GM23338 (cell line): Measurements from ENCODE around the gene PRDM10. TPM values are rescaled to one million over a fixed set of nuclear protein-coding genes. Genes with fewer than 3 reads are reported as not detected.

ENCODE experiments used
- ATAC-seq: fragments of 200-7000 bp; cut with Tn5 transposase; 3 replicates; pipeline ENCODE4 v1.9.1; 2020
- DNase-seq: peaks from one replicate; pipeline ENCODE4 v3.0.0-alpha.2; 2015; ENCODE audit warnings: low spot score
- H2AFZ ChIP-seq: fragments of 200-600 bp; sonication (generic); 2 replicates; pipeline ENCODE4 v1.8.0; 2016; ENCODE audit warnings: antibody characterized with exemption, mild to moderate bottlenecking, moderate library complexity
- H3F3A ChIP-seq: fragments of 200-600 bp; sonication (generic); replicated peaks from 2 replicates; pipeline ENCODE4 v1.8.0; 2017; ENCODE audit warnings: antibody characterized with exemption, mixed run types, low read depth
- H3K27ac ChIP-seq: fragments of 200-600 bp; sonication (generic); 2 replicates; pipeline ENCODE4 v1.6.1; 2016; ENCODE audit warnings: low read depth
- H3K27me3 ChIP-seq: fragments of 200-600 bp; sonication (generic); 2 replicates; pipeline ENCODE4 v1.8.0; 2016; ENCODE audit warnings: mild to moderate bottlenecking, mixed run types, moderate library complexity; ENCODE audit not compliant: insufficient read depth
- H3K36me3 ChIP-seq: fragments of 200-600 bp; sonication (generic); 2 replicates; pipeline ENCODE4 v1.8.0; 2016; ENCODE audit warnings: mild to moderate bottlenecking; ENCODE audit not compliant: insufficient read depth
- H3K4me1 ChIP-seq: fragments of 200-600 bp; sonication (generic); 2 replicates; pipeline ENCODE4 v1.8.0; 2016; ENCODE audit warnings: mild to moderate bottlenecking, moderate library complexity; ENCODE audit not compliant: insufficient read depth
- H3K4me2 ChIP-seq: fragments of 200-600 bp; sonication (generic); 2 replicates; pipeline ENCODE4 v1.7.1; 2017; ENCODE audit warnings: mixed run types
- H3K4me3 ChIP-seq: fragments of 200-600 bp; sonication (generic); 2 replicates; pipeline ENCODE4 v1.6.1; 2016; ENCODE audit warnings: mixed run types
- H3K79me2 ChIP-seq: fragments of 200-600 bp; sonication (generic); replicated peaks from 2 replicates; pipeline ENCODE4 v1.8.0; 2017; ENCODE audit warnings: mild to moderate bottlenecking; ENCODE audit not compliant: insufficient read depth
- H3K9me2 ChIP-seq: fragments of 200-600 bp; sonication (generic); 2 replicates; pipeline ENCODE4 v1.8.0; 2017; ENCODE audit not compliant: insufficient read depth
- H4K20me1 ChIP-seq: fragments of 200-600 bp; sonication (generic); replicated peaks from 2 replicates; pipeline ENCODE4 v1.8.0; 2017; ENCODE audit warnings: mild to moderate bottlenecking; ENCODE audit not compliant: insufficient read depth
- H3K27ac Mint-ChIP-seq: 2 replicates; pipeline ENCODE4 v1.8.0; 2020; ENCODE audit warnings: inconsistent platforms, mild to moderate bottlenecking, moderate library complexity, mixed read lengths
- H3K27me3 Mint-ChIP-seq: 3 replicates; pipeline ENCODE4 v1.8.0; 2022; ENCODE audit warnings: low read depth, mild to moderate bottlenecking, moderate library complexity, mixed read lengths, inconsistent platforms; ENCODE audit not compliant: insufficient read depth, poor library complexity
- H3K36me3 Mint-ChIP-seq: 3 replicates; pipeline ENCODE4 v1.8.0; 2021; ENCODE audit warnings: low read depth, mild to moderate bottlenecking, inconsistent platforms, moderate library complexity, mixed read lengths
- H3K4me1 Mint-ChIP-seq: 3 replicates; pipeline ENCODE4 v1.8.0; 2020; ENCODE audit warnings: mild to moderate bottlenecking, inconsistent platforms, mixed read lengths
- H3K4me3 Mint-ChIP-seq: 3 replicates; pipeline ENCODE4 v1.8.0; 2021; ENCODE audit warnings: moderate library complexity, mild to moderate bottlenecking, inconsistent platforms, mixed read lengths
- H3K9me3 Mint-ChIP-seq: 3 replicates; pipeline ENCODE4 v1.8.0; 2020; ENCODE audit warnings: moderate library complexity, mild to moderate bottlenecking, inconsistent platforms, mixed read lengths
- CREB1 ChIP-seq: fragments of 250-450 bp; sonication (Bioruptor Pico); IDR thresholded peaks from 2 replicates; pipeline ENCODE4 v1.5.0; 2020; ENCODE audit warnings: low read depth, mild to moderate bottlenecking, moderate library complexity
- EZH2 ChIP-seq: fragments of 200-600 bp; sonication (generic); IDR thresholded peaks from one replicate; pipeline ENCODE4 v1.8.0; 2017; ENCODE audit warnings: antibody characterized with exemption, mild to moderate bottlenecking, low read depth; ENCODE audit not compliant: unreplicated experiment
- NANOG ChIP-seq: IDR thresholded peaks from 2 replicates; pipeline ENCODE4 v1.6.1; 2016; ENCODE audit warnings: antibody characterized with exemption, borderline replicate concordance
- POLR2AphosphoS5 ChIP-seq: IDR thresholded peaks from 2 replicates; pipeline ENCODE4 v1.6.1; 2016; ENCODE audit warnings: antibody characterized with exemption, low read depth
- ZNF114 ChIP-seq: fragments of 250-450 bp; sonication (Bioruptor Pico); IDR thresholded peaks from 2 replicates; pipeline ENCODE4 v1.5.0; 2020; ENCODE audit warnings: mild to moderate bottlenecking, moderate library complexity
- ZNF331 ChIP-seq: fragments of 250-450 bp; sonication (Bioruptor Pico); IDR thresholded peaks from 2 replicates; pipeline ENCODE4 v1.5.0; 2020; ENCODE audit warnings: low read depth, mild to moderate bottlenecking, moderate library complexity
- long read RNA-seq: library from polyadenylated mRNA; unstranded; transcript quantifications from one replicate; pipeline ENCODE4 v2.0.0, GENCODE V29; 2020; ENCODE audit not compliant: unreplicated experiment
- polyA plus RNA-seq: library from polyadenylated mRNA; unstranded; fragments of >200 nt; fragmentation: Nextera tagmentation; extraction: Ambion mirVana; gene quantifications from 2 replicates; pipeline ENCODE4 v1.2.1, GENCODE V29; 2016
- total RNA-seq: library from RNA; depleted of rRNA; stranded (reverse); fragments of >200 nt; shearing (Covaris generic); gene quantifications from 2 replicates; pipeline ENCODE4 v1.2.3, GENCODE V29; 2014; rRNA removed
- TF ChIP-seq, protein P1 (sequence below): IDR thresholded peaks from one replicate; pipeline ENCODE4 v1.6.1; 2018; ENCODE audit warnings: antibody characterized with exemption; ENCODE audit not compliant: unreplicated experiment

The PRDM10 gene, protein sequence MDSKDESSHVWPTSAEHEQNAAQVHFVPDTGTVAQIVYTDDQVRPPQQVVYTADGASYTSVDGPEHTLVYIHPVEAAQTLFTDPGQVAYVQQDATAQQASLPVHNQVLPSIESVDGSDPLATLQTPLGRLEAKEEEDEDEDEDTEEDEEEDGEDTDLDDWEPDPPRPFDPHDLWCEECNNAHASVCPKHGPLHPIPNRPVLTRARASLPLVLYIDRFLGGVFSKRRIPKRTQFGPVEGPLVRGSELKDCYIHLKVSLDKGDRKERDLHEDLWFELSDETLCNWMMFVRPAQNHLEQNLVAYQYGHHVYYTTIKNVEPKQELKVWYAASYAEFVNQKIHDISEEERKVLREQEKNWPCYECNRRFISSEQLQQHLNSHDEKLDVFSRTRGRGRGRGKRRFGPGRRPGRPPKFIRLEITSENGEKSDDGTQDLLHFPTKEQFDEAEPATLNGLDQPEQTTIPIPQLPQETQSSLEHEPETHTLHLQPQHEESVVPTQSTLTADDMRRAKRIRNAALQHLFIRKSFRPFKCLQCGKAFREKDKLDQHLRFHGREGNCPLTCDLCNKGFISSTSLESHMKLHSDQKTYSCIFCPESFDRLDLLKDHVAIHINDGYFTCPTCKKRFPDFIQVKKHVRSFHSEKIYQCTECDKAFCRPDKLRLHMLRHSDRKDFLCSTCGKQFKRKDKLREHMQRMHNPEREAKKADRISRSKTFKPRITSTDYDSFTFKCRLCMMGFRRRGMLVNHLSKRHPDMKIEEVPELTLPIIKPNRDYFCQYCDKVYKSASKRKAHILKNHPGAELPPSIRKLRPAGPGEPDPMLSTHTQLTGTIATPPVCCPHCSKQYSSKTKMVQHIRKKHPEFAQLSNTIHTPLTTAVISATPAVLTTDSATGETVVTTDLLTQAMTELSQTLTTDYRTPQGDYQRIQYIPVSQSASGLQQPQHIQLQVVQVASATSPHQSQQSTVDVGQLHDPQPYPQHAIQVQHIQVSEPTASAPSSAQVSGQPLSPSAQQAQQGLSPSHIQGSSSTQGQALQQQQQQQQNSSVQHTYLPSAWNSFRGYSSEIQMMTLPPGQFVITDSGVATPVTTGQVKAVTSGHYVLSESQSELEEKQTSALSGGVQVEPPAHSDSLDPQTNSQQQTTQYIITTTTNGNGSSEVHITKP
- total RNA-seq (12.5 and 14.9 TPM in 2 replicates), polyA plus RNA-seq (4.0 and 5.2 TPM in 2 replicates)
- long read RNA-seq, partial matches to known transcripts, result 2 of 3 reads
- long read RNA-seq, other reads (novel, unspliced or antisense), result 1 of 3 reads

DNA sequence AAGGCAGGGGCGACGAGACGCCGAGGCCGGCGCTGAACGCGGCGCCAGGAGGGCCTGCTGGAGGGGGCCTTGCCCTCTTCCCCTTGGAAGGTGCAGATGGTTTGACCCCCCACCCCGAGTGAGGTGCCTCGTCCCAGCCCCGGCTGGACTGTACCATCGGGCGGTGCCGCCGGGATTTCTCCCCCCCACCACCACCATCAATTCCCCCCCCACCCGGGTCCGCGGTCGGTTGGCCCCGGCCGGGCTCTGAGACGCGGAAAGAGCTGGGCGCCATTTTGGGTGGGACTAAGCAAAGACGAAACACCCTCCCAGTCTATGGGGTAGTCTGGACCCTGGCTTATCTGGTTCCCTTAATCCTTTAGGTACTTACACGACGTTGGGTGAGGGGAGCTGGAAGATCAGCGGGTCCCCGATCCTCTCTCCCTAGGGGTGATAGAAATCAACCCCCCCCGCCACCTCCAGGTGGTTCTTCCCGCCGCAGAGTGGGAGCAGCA, at the start of gene PRDM10:
Gene PRDM10 (minus strand): TSS at position 484 of the 494 bp plus-strand sequence. CDS start 41,871 bp downstream, outside the sequence.
- ATAC-seq (peak; percentile 58), DNase-seq (peak; percentile 89)
- TF ChIP-seq CREB1 (CRISPR knock-in tag) (peak; percentile 39; the same call in 1 of the 2 replicates), EZH2 (no peak), POLR2AphosphoS5 (peak; percentile 70), ZNF114 (CRISPR knock-in tag) (no peak), NANOG (no peak)
- TF ChIP-seq, protein P1, sequence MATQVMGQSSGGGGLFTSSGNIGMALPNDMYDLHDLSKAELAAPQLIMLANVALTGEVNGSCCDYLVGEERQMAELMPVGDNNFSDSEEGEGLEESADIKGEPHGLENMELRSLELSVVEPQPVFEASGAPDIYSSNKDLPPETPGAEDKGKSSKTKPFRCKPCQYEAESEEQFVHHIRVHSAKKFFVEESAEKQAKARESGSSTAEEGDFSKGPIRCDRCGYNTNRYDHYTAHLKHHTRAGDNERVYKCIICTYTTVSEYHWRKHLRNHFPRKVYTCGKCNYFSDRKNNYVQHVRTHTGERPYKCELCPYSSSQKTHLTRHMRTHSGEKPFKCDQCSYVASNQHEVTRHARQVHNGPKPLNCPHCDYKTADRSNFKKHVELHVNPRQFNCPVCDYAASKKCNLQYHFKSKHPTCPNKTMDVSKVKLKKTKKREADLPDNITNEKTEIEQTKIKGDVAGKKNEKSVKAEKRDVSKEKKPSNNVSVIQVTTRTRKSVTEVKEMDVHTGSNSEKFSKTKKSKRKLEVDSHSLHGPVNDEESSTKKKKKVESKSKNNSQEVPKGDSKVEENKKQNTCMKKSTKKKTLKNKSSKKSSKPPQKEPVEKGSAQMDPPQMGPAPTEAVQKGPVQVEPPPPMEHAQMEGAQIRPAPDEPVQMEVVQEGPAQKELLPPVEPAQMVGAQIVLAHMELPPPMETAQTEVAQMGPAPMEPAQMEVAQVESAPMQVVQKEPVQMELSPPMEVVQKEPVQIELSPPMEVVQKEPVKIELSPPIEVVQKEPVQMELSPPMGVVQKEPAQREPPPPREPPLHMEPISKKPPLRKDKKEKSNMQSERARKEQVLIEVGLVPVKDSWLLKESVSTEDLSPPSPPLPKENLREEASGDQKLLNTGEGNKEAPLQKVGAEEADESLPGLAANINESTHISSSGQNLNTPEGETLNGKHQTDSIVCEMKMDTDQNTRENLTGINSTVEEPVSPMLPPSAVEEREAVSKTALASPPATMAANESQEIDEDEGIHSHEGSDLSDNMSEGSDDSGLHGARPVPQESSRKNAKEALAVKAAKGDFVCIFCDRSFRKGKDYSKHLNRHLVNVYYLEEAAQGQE, result peak; percentile 6

DNA sequence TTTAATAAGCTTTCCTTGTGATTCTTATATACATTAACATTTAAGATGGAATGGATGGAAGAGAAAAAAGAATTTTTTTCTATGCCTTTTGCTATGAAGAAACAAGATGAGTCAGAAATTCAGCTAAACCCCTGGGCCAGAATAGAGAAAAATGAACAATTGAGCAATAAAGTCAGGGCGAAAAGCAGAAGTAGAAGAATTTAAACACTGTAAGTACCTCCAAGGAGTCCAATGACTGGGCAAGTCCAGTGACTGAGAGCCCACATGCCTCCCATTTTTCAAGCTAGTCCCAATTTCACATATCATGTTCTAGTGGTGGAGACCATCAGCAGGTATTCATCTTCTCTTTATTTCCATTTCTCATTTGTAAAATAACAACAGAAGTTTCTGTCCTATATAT, 48.4 kb upstream of the PRDM10 start:
- Mint-ChIP-seq H3K9me3 (peaks cover 5% of the 10 kb centered on the region; the same call in 1 of the 3 replicates), H3K4me3 (no peak overlapping the region), H3K27me3 (no peaks in the 10 kb centered on the region), H3K27ac (no peak overlapping the region), H3K36me3 (no peaks in the 10 kb centered on the region), H3K4me1 (0 out of 3 replicates have a peak, but pooled peaks cover 4% of the 10 kb centered on the region)
- Histone ChIP-seq H2AFZ (no peak overlapping the region), H3K27ac (no peak overlapping the region), H4K20me1 (no peaks in the 10 kb centered on the region), H3K9me2 (no peaks in the 10 kb centered on the region), H3K4me3 (no peak overlapping the region), H3K79me2 (no peaks in the 10 kb centered on the region), H3K4me1 (no peaks in the 10 kb centered on the region), H3K36me3 (no peaks in the 10 kb centered on the region), H3K27me3 (no peaks in the 10 kb centered on the region), H3K4me2 (no peak overlapping the region), H3F3A (no peaks in the 10 kb centered on the region)
- ATAC-seq (no peak), DNase-seq (no peak)
- TF ChIP-seq ZNF331 (CRISPR knock-in tag) (no peak), EZH2 (no peak)

More for the DNA sequence above, at the start of gene PRDM10:
- H3F3A ChIP-seq, result peaks cover 6% of the 10 kb centered on the region; the same call in 1 of the 2 replicates
- peak within 1 kb of the TSS; percentile 98 for H3K27ac ChIP-seq
- no peaks in the 10 kb centered on the region for H3K9me2 ChIP-seq
- Mint-ChIP-seq H3K36me3 (peaks cover 3% of the 10 kb centered on the region; the same call in 2 of the 3 replicates), H3K9me3 (no peaks in the 10 kb centered on the region; the same call in 2 of the 3 replicates), H3K4me3 (peak within 1 kb of the TSS; percentile 92), H3K27ac (peak within 1 kb of the TSS; percentile 100), H3K27me3 (peaks cover 15% of the 10 kb centered on the region), H3K4me1 (peaks cover 22% of the 10 kb centered on the region)
- H4K20me1 ChIP-seq, result peaks cover 5% of the 10 kb centered on the region; the same call in 1 of the 2 replicates
- peak within 1 kb of the TSS; percentile 80 for H2AFZ ChIP-seq
- no peaks in the 10 kb centered on the region for H3K36me3 ChIP-seq
- peaks cover 41% of the 10 kb centered on the region for H3K79me2 ChIP-seq
- peaks cover 6% of the 10 kb centered on the region; the same call in 1 of the 2 replicates for H3K4me1 ChIP-seq
- H3K27me3 ChIP-seq, result no peaks in the 10 kb centered on the region
- peak within 1 kb of the TSS; percentile 90 for H3K4me2 ChIP-seq
- H3K4me3 ChIP-seq, result peak within 1 kb of the TSS; percentile 82
